GM19372 (cell line): Measurements from ENCODE around the gene MIPOL1.
"Not testable (repeated sequence)": the region's sequence is repeated elsewhere in the genome, so short reads cannot be mapped to it uniquely, and the experiment has no call there.

ENCODE experiments used
- ATAC-seq: cut with Tn5 transposase; IDR thresholded peaks from one replicate; pipeline ENCODE4 v1.9.1; 2021; ENCODE audit warnings: mild to moderate bottlenecking, low read depth, moderate library complexity; ENCODE audit not compliant: unreplicated experiment

The MIPOL1 gene

GRCh38 chr14:37497422-37497821 lies 299.7 kb downstream of the MIPOL1 start:
- no peak for ATAC-seq

- no peak for ATAC-seq
Observed at GRCh38 chr14:37501877-37502276, 304.1 kb downstream of the MIPOL1 start.

- ATAC-seq: no peak
Observed at GRCh38 chr14:37508503-37508902, 310.8 kb downstream of the MIPOL1 start.

- ATAC-seq: no peak
Observed at GRCh38 chr14:37512173-37512572, 314.4 kb downstream of the MIPOL1 start.

- ATAC-seq: no peak
Observed at GRCh38 chr14:37515771-37516170, 318.0 kb downstream of the MIPOL1 start.

GRCh38 chr14:37526994-37527393 lies 329.3 kb downstream of the MIPOL1 start:
- ATAC-seq: no peak

GRCh38 chr14:37539992-37540391 lies 342.3 kb downstream of the MIPOL1 start:
- no peak for ATAC-seq

- no peak for ATAC-seq
Observed at GRCh38 chr14:37544407-37544806, 346.7 kb downstream of the MIPOL1 start.

GRCh38 chr14:37545174-37545573 lies 347.4 kb downstream of the MIPOL1 start:
- ATAC-seq: no peak

GRCh38 chr14:37546621-37547447 lies 349.1 kb downstream of the MIPOL1 start:
- ATAC-seq: no peak

- ATAC-seq: no peak
Observed at GRCh38 chr14:37550511-37550910, 352.8 kb downstream of the MIPOL1 start.

GRCh38 chr14:37551119-37551518 lies 353.4 kb downstream of the MIPOL1 start:
- ATAC-seq: no peak

- no peak for ATAC-seq
Observed at GRCh38 chr14:37553935-37554550, 356.3 kb downstream of the MIPOL1 start.

GRCh38 chr14:37555596-37555995 lies 357.9 kb downstream of the MIPOL1 start:
- not testable (repeated sequence) for ATAC-seq

GRCh38 chr14:37558740-37559139 lies 361.0 kb downstream of the MIPOL1 start:
- ATAC-seq: no peak

GRCh38 chr14:37559386-37559785 lies 361.6 kb downstream of the MIPOL1 start:
- ATAC-seq: no peak

- no peak for ATAC-seq
Observed at GRCh38 chr14:37563189-37563588, 365.5 kb downstream of the MIPOL1 start.

GRCh38 chr14:37565550-37565949 lies 367.8 kb downstream of the MIPOL1 start:
- ATAC-seq: no peak

- ATAC-seq: no peak
Observed at GRCh38 chr14:37566811-37567371, 369.2 kb downstream of the MIPOL1 start.

- no peak for ATAC-seq
Observed at GRCh38 chr14:37569729-37570128, 372.0 kb downstream of the MIPOL1 start.

GRCh38 chr14:37571391-37571790 lies 373.7 kb downstream of the MIPOL1 start:
- ATAC-seq: no peak

GRCh38 chr14:37573356-37573755 lies 375.6 kb downstream of the MIPOL1 start:
- no peak for ATAC-seq
